ENCODE results near the gene BICD2.

BICD2 gene

GRCh38 chr9:92711844-92712243 is 52.8 kb downstream of the BICD2 start:
- no peak for DNase-seq

- DNase-seq = no peak
Measured at GRCh38 chr9:92711146-92711545, 53.5 kb downstream of the BICD2 start.

- no peak for DNase-seq
Measured at GRCh38 chr9:92710368-92710767, 54.3 kb downstream of the BICD2 start.

- no peak for DNase-seq
Measured at GRCh38 chr9:92709954-92710353, 54.7 kb downstream of the BICD2 start.

DNA sequence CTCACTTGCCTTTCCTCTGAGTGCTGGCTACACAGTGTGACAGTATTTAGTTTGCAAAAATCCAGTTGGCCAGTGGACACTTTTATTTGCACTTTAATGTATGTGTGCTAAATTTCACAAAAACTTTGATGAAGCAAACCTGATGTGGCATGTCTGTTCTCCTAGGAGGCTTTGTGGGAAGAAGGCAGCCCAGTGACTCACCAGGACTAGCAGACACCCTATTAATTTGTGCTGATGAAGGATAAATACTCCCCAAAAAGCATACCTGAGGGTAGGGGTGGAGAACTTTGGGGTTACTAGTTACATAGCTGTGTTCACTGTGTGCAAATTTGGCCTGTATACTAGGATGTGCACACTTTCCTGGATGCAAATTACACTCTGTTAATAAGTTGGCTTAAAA is 55.4 kb downstream of the BICD2 start:
- DNase-seq = no peak

- no peak for DNase-seq
Measured at GRCh38 chr9:92707530-92707929, 57.1 kb downstream of the BICD2 start.

DNA sequence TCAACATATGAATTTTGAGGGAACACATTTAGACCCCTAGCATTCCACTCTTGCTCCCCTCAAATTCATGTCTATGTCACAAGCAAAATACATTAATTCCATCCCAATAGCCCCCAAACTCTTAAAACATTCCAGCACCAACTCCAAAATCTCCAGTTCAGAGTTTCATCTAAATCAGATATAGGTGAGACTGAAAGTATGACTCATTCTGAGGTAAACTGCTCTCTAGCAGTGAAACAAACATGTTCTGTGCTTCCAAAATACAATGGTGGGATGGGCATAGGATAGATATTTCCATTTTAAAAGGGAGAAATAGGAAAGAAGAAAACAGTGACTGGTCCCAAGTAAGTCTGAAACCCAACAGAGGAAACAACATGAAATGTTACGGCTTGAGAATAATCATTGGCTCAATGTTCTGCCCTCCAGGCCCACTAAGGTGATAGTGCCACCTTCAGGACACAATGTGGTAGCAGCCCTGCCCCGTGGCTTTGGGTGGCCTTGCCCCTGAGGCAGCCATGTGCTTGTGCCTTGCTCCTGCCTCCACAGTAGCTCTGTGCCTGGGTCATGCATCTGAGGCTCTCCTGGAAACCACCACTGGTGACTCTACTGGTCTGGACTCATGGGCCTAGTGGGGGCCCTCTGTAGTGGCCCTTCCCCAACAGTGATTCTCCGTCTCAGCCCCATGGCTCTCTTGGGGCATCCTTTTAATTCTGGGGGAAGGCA is 58.3 kb downstream of the BICD2 start:
- DNase-seq = no peak

DNA sequence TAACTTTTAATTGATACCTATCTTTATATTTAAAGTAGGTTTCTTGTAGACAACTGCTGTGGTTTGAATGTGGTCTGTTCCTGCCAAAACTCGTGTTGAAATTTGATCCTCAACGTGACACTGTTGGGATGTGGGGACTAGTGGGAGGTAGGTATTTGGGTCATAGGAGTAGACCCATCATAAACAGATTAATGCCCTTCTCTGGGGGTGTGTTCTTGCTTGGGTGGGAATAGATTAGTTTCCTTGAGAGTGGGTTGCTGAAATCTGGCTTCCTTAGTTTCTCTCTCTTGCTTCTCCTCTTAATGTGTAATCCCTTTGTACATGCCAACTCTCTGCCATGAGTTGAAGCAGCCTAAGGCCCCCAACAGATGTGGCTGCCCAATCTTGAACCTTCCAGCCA is 60.1 kb downstream of the BICD2 start:
- no peak for DNase-seq

- no peak for DNase-seq
Measured at GRCh38 chr9:92696619-92697018, 68.0 kb downstream of the BICD2 start.

DNA sequence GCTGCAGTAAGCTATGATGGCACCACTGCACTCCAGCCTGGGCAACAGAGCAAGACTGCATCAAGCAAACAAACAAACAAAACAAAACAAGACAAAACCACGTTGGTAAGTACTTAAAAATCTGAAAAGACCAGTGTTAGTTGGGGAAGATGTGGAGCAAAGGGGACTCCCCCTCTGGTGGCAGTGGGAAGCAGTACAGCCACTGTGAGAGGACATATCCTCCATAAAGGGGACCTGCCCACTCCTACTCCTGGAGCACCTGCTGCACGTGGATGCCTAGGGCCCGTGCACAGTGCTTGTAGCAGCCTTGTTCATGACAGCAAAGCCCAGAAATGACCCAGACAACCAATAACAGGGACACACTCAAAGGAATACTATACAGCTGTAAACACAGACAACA is 77.7 kb downstream of the BICD2 start:
- no peak for DNase-seq

- DNase-seq = no peak
Measured at GRCh38 chr9:92685022-92685421, 79.6 kb downstream of the BICD2 start.

DNA sequence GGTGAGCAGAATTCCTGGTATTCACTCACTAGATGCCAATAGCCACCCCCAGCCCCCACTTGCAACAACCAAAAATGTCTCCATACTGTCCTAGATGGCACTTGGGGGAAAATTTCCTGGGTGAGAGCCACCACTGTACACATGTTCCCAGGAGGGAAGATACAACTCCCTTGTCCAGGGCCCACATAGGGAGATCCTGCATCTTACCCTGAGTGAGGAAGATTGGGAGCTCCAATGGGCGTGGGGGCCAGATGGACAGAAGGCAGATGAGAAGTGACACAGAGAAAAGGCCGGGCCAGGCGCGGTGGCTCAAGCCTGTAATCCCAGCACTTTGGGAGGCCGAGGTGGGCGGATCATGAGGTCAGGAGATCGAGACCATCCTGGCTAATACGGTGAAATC is 82.4 kb downstream of the BICD2 start:
- DNase-seq = no peak

GRCh38 chr9:92680166-92681119 is 84.2 kb downstream of the BICD2 start:
- DNase-seq = no peak

- no peak for DNase-seq
Measured at GRCh38 chr9:92679413-92680165, 85.0 kb downstream of the BICD2 start.

DNA sequence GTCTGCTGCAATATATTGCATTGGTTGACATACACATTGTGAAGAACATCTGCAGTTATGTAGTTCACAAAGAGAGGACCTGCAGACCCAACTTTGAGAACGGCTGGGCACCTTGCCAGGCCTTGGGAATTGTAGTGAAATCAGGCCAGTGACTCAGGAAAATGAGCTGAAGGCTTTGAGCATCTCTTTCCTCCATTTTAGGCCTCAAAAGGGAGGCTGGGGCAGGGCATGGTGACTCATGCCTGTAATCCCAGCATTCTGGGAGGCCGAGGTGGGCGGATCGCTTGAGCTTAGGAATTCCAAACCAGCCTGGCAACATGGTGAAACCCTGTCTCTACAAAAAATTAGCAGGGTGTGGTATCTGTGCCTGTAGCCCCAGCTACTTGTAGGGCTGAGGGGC is 93.3 kb downstream of the BICD2 start:
- no peak for DNase-seq

- DNase-seq = peak; percentile 98
Measured at GRCh38 chr9:92669890-92670708, 94.5 kb downstream of the BICD2 start, which contains the start of gene IPPK. Gene IPPK (minus strand): TSS chr9:92670131. CDS start chr9:92669988, 143 bp downstream.

- no peak for DNase-seq
Measured at GRCh38 chr9:92669527-92669889, 95.1 kb downstream of the BICD2 start.

DNA sequence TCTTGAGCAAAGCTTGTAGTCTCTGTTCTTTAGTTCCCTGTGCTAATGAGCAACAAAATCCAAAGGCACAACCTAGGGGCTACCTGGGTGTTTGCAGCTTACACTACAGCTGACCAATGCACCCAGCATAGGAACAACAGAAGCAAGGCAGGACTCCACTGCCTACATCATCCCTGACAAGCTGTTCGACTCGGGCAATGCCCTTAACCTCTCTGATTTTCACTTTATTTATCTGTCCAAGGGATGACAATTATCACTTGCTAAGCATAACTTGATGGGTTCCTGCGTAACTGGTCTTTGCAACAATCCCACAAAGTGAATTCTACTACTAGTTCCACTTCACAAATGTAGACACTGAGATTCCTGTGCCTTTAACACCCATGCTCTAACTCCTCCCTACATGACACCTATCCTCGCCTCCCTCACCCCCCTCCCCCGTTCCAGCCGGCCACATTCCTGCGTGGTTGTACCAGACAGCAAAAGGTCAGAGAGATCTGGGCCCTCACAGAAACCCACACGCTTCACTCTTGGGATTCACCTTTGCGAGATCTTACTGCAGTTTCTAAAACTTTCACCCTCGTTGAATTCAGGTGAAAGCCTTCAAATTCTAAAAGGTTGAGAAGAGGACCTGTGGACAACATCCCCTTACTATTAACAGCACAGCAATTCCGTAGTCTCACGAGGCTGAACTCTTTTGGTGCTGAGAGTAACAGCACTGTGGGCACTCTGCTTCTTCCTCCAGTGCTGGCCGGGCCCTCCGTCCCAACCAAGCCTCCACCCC is 95.7 kb downstream of the BICD2 start:
- no peak for DNase-seq

- no peak for DNase-seq
Measured at GRCh38 chr9:92666912-92667532, 97.6 kb downstream of the BICD2 start.

DNA sequence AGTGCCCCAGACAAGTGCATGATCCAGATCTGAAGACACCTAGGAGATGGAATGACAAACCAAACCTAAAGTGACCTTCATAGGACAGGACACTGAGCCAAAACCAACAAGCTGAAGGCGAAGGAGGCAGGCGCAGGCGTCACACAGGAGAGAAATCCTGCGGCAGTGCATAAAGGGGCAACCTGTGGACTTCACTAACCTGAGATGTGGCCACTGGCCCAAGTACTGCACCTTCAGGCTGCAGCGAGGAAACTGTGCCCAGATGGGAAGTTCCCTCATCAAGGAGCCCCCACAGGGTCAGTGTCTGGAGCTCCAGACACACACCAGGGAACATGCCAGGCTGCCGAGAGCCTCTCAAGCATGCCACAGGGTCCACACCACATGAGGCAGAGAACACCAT is 98.4 kb downstream of the BICD2 start:
- DNase-seq = no peak

DNA sequence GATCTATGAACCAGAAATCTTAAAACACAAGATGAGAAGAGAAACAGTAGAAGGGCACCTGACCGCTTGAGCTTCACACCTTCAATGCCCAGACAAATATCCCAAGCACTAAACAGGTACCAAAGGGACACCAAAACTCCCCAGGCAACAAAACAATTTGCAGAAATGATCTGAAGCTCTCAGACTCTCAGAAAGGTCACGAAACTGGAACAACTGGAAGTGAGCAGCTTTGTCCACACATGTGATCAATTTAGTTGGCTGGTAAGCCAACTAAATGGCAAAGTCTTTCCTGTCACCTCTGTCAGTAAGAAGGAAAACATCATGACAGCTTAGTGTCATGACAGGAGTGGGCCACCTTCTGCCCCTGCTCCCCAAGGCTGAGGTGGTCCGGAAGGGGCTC is 98.8 kb downstream of the BICD2 start:
- no peak for DNase-seq

Measured in NCI-H774 (cell line).